Muscle layer of duodenum (tissue), 2 donors: Measurements from ENCODE around the gene ANHX.

Experiments
- H3K27ac ChIP-seq: one replicate; pipeline ENCODE4 v1.7.0; 2013; ENCODE audit warnings: mild to moderate bottlenecking, low read length
- H3K27me3 ChIP-seq: one replicate; pipeline ENCODE4 v1.7.0; 2013; ENCODE audit warnings: low read depth, mild to moderate bottlenecking, control low read depth, low read length
- H3K36me3 ChIP-seq, 2 donors: one replicate each; pipeline ENCODE4 v1.7.0; 2013; ENCODE audit warnings: low read length in 2 of 2, control low read depth in 1 of 2, mild to moderate bottlenecking in 1 of 2; ENCODE audit not compliant: insufficient read depth in 2 of 2, control insufficient read depth in 1 of 2
- H3K4me1 ChIP-seq, 2 donors: one replicate each; pipeline ENCODE4 v1.7.0; 2013; ENCODE audit warnings: low read length in 2 of 2, mild to moderate bottlenecking in 2 of 2, control low read depth in 1 of 2, moderate library complexity in 1 of 2; ENCODE audit not compliant: insufficient read depth in 2 of 2, control insufficient read depth in 1 of 2
- H3K4me3 ChIP-seq, 2 donors: one replicate each; pipeline ENCODE4 v1.7.0; 2013; ENCODE audit warnings: low read length in 2 of 2, low read depth in 1 of 2, mild to moderate bottlenecking in 1 of 2
- H3K9me3 ChIP-seq, 2 donors: one replicate each; pipeline ENCODE4 v1.7.0; 2013; ENCODE audit warnings: low read length in 2 of 2, control low read depth in 1 of 2, mild to moderate bottlenecking in 1 of 2; ENCODE audit not compliant: control insufficient read depth in 1 of 2
- donor health status: healthy.

The ANHX gene

GRCh38 chr12:133202493-133203343, 33.0 kb downstream of the ANHX start:
- H3K4me1 ChIP-seq, result no peaks in the 10 kb centered on the region
- H3K36me3 ChIP-seq, result peaks cover 31 to 52% of the 10 kb centered on the region in 2 donors
- H3K4me3 ChIP-seq, result peak overlapping the region; percentile 50 to 66
- H3K27ac ChIP-seq, result no peak overlapping the region
- H3K27me3 ChIP-seq, result no peaks in the 10 kb centered on the region
- H3K9me3 ChIP-seq, result peaks cover 69 to 71% of the 10 kb centered on the region in 2 donors

DNA sequence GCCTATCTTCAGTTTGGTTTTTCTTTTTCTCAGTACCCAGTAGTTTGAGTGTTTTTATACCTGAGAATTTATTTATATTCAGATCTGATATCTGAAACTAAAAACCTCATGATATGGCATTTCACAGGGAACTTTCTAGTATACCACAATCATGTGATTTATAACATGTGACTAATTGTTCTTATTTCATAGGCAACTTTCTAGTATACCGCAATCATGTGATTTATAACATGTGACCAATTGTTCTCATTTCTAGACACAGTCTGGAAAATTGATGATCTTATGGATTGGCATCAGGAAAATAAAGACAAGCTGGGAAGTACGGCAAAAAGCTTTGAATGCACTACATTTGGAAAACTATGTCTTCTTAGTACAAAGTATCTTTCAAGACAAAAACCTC, 33.8 kb downstream of the ANHX start:
- H3K27me3 ChIP-seq, result no peaks in the 10 kb centered on the region
- H3K4me3 ChIP-seq, result peak overlapping the region; percentile 50 to 66
- peaks cover 31 to 52% of the 10 kb centered on the region in 2 donors for H3K36me3 ChIP-seq
- no peaks in the 10 kb centered on the region for H3K4me1 ChIP-seq
- peaks cover 63 to 64% of the 10 kb centered on the region in 2 donors for H3K9me3 ChIP-seq
- H3K27ac ChIP-seq, result no peak overlapping the region

DNA sequence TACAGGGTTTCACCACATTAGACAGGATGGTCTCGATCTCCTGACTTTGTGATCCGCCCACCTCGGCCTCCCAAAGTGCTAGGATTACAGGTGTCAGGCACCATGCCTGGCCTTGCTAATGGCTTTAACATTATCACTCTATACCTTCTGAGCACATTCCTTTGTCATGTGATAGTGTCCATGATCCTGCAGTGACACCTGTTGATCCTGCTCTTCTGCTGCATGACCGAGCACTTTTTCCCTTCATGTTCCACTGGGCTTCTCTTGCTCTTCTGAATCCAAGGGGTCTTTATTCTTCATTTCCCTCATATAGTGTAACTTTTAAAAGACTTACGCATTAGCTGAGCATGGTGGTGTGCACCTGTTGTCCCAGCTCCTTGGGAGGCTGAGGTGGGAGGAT, 42.8 kb downstream of the ANHX start:
- Histone ChIP-seq H3K4me1 (no peaks in the 10 kb centered on the region), H3K27ac (no peak overlapping the region), H3K4me3 (peak overlapping the region in 1 of 2 donors; percentile 62), H3K9me3 (peaks cover 65 to 77% of the 10 kb centered on the region in 2 donors), H3K36me3 (peaks cover 78 to 86% of the 10 kb centered on the region in 2 donors), H3K27me3 (no peaks in the 10 kb centered on the region)

DNA sequence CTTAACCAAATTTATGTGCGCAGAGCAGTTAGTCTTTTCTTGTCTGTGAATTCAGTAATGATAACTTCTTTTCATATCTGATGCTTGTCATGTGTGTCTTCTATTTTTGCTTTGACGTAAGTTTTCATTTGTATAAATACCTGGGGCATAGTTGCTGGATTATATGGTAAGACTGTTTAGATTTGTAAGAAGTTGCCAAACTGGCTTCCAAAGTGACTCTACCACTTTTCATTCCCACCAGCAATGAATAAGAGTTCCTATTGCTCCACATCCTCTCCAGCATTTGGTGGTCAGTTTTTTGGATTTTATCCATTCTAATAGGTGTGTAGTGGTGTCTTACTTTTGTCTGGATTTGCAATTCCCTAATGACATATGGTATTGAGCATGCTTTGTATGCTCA, 45.5 kb downstream of the ANHX start:
- Histone ChIP-seq H3K4me1 (no peaks in the 10 kb centered on the region), H3K27me3 (no peaks in the 10 kb centered on the region), H3K36me3 (peaks cover 82 to 100% of the 10 kb centered on the region in 2 donors), H3K4me3 (peak overlapping the region in 1 of 2 donors; percentile 62), H3K27ac (no peak overlapping the region), H3K9me3 (peaks cover 72 to 86% of the 10 kb centered on the region in 2 donors)

DNA sequence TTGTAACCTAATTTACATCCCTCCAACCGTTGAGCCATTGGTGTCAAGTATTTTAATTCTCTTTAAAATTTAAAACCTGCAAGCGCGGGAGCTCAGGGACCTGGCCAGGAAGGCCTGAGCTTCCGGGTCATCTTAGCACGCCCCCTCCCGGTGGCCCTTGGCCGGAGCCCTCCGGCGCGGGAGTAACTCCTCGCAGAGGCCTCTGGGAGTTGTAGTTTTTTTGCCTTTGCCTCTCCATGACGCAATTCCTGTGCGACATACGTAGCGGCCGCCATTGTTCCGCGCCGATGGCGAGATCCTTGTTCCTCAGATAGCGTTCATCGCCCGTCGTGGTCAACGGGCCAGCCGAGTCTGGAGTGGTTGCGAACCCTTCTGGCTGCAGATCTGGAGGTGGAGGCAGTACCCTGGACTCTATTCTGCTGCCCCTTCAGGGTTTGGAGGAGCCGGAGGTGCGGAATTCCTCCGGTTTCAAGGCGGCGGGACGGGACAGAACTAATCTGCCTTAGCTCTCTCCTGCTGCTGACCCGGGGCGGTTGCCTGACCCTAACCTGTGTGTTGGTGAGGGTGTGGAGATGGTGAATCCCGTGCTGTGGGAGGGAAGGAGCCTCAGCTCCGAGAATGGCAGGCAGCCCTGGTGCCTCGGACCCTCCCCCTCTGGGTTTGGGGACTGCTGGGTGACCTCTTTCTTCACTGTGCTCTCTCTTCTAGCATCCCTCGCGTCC, 54.3 kb downstream of the ANHX start, which contains the start of gene ZNF268:
ZNF268 (plus strand) TSS at position 258 of the 722 bp plus-strand sequence. CDS start 503 bp downstream, outside the sequence.
- H3K4me1 ChIP-seq, result peaks cover 0 to 13% of the 10 kb centered on the region in 2 donors
- peak within 1 kb of the TSS; percentile 94 to 100 for H3K4me3 ChIP-seq
- H3K36me3 ChIP-seq, result peaks cover 16 to 40% of the 10 kb centered on the region in 2 donors
- peaks cover 15 to 40% of the 10 kb centered on the region in 2 donors for H3K9me3 ChIP-seq
- H3K27ac ChIP-seq, result peak within 1 kb of the TSS; percentile 82
- H3K27me3 ChIP-seq, result no peaks in the 10 kb centered on the region

GRCh38 chr12:133180669-133181068, 55.0 kb downstream of the ANHX start:
- Histone ChIP-seq H3K4me1 (peaks cover 0 to 13% of the 10 kb centered on the region in 2 donors), H3K27ac (no peak overlapping the region), H3K27me3 (no peaks in the 10 kb centered on the region), H3K9me3 (peaks cover 11 to 38% of the 10 kb centered on the region in 2 donors), H3K36me3 (peaks cover 13 to 33% of the 10 kb centered on the region in 2 donors), H3K4me3 (no peak overlapping the region)

DNA sequence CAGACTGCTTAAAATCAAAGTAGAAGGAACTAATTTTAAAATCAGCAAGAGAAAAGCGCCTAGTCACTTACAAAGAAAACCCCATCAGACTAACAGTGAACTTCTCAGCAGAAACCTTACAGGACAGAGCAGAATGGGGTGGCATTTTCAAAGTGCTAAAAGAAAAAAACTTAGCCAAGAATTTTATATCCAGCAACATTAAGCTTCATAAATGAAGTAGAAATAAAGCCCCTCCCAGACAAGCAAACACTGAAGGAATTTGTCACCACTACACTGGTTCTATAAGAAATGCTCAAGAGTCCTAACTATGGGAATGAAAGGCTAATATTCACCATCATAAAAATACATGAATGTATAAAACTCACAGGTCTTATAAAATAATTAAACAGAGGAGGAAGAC, 60.8 kb downstream of the ANHX start:
- Histone ChIP-seq H3K9me3 (peaks cover 19 to 49% of the 10 kb centered on the region in 2 donors), H3K4me3 (no peak overlapping the region), H3K4me1 (no peaks in the 10 kb centered on the region), H3K27ac (no peak overlapping the region), H3K27me3 (no peaks in the 10 kb centered on the region), H3K36me3 (no peaks in the 10 kb centered on the region)

DNA sequence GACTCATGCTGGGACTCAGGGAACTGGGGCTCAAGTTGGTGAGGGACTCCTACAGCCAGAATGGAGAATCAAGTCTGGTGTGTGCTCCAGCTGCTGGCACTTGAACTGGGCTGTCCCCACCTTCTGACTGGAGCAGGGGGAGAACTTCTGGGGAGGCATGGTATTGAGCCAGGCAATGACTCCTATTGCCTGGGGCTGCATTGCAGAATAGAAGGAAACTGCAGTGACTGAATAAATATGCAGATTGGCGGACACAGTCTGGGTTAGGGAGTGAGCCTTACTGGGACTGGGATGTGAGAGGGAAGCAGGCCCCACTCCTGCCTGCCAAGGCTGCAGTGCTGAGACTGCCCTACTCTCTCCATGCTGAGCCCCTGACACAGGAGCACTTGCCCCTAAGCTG, 63.2 kb downstream of the ANHX start:
- H3K27ac ChIP-seq, result no peak overlapping the region
- peak overlapping the region; percentile 5 to 13 for H3K4me3 ChIP-seq
- H3K4me1 ChIP-seq, result no peaks in the 10 kb centered on the region
- H3K9me3 ChIP-seq, result peaks cover 19 to 45% of the 10 kb centered on the region in 2 donors
- no peaks in the 10 kb centered on the region for H3K36me3 ChIP-seq
- H3K27me3 ChIP-seq, result no peaks in the 10 kb centered on the region
